Measurements from ENCODE around the gene PIK3R1.

PIK3R1 gene

GRCh38 chr5:68314465-68314864 is 98.9 kb downstream of the PIK3R1 start:
- DNase-seq = no peak
- intact Hi-C loops (cut with DNase I) = no loop called here

- peak in 1 of 10 donors; percentile 73 for DNase-seq
- intact Hi-C loops (cut with DNase I) = no loop called here
Observed at GRCh38 chr5:68315679-68316271, 100.2 kb downstream of the PIK3R1 start.

GRCh38 chr5:68316469-68316868 is 100.9 kb downstream of the PIK3R1 start:
- intact Hi-C loops (cut with DNase I) = no loop called here
- DNase-seq = no peak

GRCh38 chr5:68317646-68318045 is 102.1 kb downstream of the PIK3R1 start:
- intact Hi-C loops (cut with DNase I) = no loop called here
- no peak for DNase-seq

GRCh38 chr5:68318955-68319705 is 103.6 kb downstream of the PIK3R1 start:
- DNase-seq = no peak
- intact Hi-C loops (cut with DNase I) = no loop called here

GRCh38 chr5:68319706-68320412 is 104.3 kb downstream of the PIK3R1 start:
- intact Hi-C loops (cut with DNase I) = no loop called here
- DNase-seq = no peak

GRCh38 chr5:68320413-68320986 is 104.9 kb downstream of the PIK3R1 start:
- no peak for DNase-seq
- intact Hi-C loops (cut with DNase I) = no loop called here

- intact Hi-C loops (cut with DNase I) = no loop called here
- DNase-seq = no peak
Observed at GRCh38 chr5:68325065-68325580, 109.6 kb downstream of the PIK3R1 start.

- DNase-seq = no peak
- intact Hi-C loops (cut with DNase I) = no loop called here
Observed at GRCh38 chr5:68329554-68330255, 114.1 kb downstream of the PIK3R1 start.

- intact Hi-C loops (cut with DNase I) = no loop called here
- DNase-seq = no peak
Observed at GRCh38 chr5:68330574-68330973, 115.0 kb downstream of the PIK3R1 start.

GRCh38 chr5:68331192-68332079 is 115.9 kb downstream of the PIK3R1 start:
- intact Hi-C loops (cut with DNase I) = no loop called here

GRCh38 chr5:68332080-68332451 is 116.5 kb downstream of the PIK3R1 start:
- intact Hi-C loops (cut with DNase I) = no loop called here
- no peak for DNase-seq

More at GRCh38 chr5:68331192-68332079, 115.9 kb downstream of the PIK3R1 start:
- no peak for DNase-seq

GRCh38 chr5:68332556-68332955 is 117.0 kb downstream of the PIK3R1 start:
- no peak for DNase-seq
- intact Hi-C loops (cut with DNase I) = no loop called here

GRCh38 chr5:68333649-68334552 is 118.3 kb downstream of the PIK3R1 start:
- intact Hi-C loops (cut with DNase I) = no loop called here
- DNase-seq = no peak

- DNase-seq = no peak
- intact Hi-C loops (cut with DNase I) = no loop called here
Observed at GRCh38 chr5:68334553-68334886, 119.0 kb downstream of the PIK3R1 start.

- intact Hi-C loops (cut with DNase I) = no loop called here
Observed at GRCh38 chr5:68335075-68335474, 119.5 kb downstream of the PIK3R1 start.

GRCh38 chr5:68336200-68336599 is 120.6 kb downstream of the PIK3R1 start:
- DNase-seq = no peak
- intact Hi-C loops (cut with DNase I) = no loop called here

More at GRCh38 chr5:68335075-68335474, 119.5 kb downstream of the PIK3R1 start:
- DNase-seq = no peak

GRCh38 chr5:68337235-68337634 is 121.7 kb downstream of the PIK3R1 start:
- intact Hi-C loops (cut with DNase I) = no loop called here
- no peak for DNase-seq

GRCh38 chr5:68339921-68340321 is 124.4 kb downstream of the PIK3R1 start:
- DNase-seq = no peak
- intact Hi-C loops (cut with DNase I) = no loop called here
